Activated T-cell treated with anti-CD3 and anti-CD28 coated beads for 48 hours (primary cell): ENCODE data around the gene LNP1.
"Not testable (repeated sequence)": the region's sequence is repeated elsewhere in the genome, so short reads cannot be mapped to it uniquely, and the experiment has no call there.

Experiments used
- DNase-seq: peaks from one replicate; pipeline ENCODE4 v3.0.0-alpha.2; 2020; ENCODE audit warnings: low read depth

LNP1 gene

GRCh38 chr3:100400780-100401673, at the start of gene LNP1, which contains the start of gene TOMM70:
TSS of gene LNP1 (plus strand) at chr3:100401539. CDS start at chr3:100429730, 28,191 bp downstream.
TSS of gene TOMM70 (minus strand) at chr3:100401089. CDS start at chr3:100400949, 140 bp downstream.
- peak; percentile 91 for DNase-seq

GRCh38 chr3:100351770-100352169, 49.6 kb upstream of the LNP1 start:
- DNase-seq = not testable (repeated sequence)

- DNase-seq = no peak
Observed at GRCh38 chr3:100352296-100353231, 48.8 kb upstream of the LNP1 start.

GRCh38 chr3:100354850-100355249, 46.5 kb upstream of the LNP1 start:
- no peak for DNase-seq

- DNase-seq = no peak
Observed at GRCh38 chr3:100358413-100358812, 42.9 kb upstream of the LNP1 start.

GRCh38 chr3:100359035-100359434, 42.3 kb upstream of the LNP1 start:
- DNase-seq = no peak

- no peak for DNase-seq
Observed at GRCh38 chr3:100360757-100361496, 40.4 kb upstream of the LNP1 start.

- no peak for DNase-seq
Observed at GRCh38 chr3:100361897-100362296, 39.4 kb upstream of the LNP1 start.

- no peak for DNase-seq
Observed at GRCh38 chr3:100364421-100364820, 36.9 kb upstream of the LNP1 start.

GRCh38 chr3:100366424-100366823, 34.9 kb upstream of the LNP1 start:
- no peak for DNase-seq

- DNase-seq = no peak
Observed at GRCh38 chr3:100368441-100368840, 32.9 kb upstream of the LNP1 start.

- DNase-seq = no peak
Observed at GRCh38 chr3:100370756-100371155, 30.6 kb upstream of the LNP1 start.

- no peak for DNase-seq
Observed at GRCh38 chr3:100374521-100374920, 26.8 kb upstream of the LNP1 start.

- DNase-seq = no peak
Observed at GRCh38 chr3:100376301-100376700, 25.0 kb upstream of the LNP1 start.

GRCh38 chr3:100384733-100385525, 16.4 kb upstream of the LNP1 start:
- DNase-seq = no peak

GRCh38 chr3:100386437-100387074, 14.8 kb upstream of the LNP1 start:
- no peak for DNase-seq

- no peak for DNase-seq
Observed at GRCh38 chr3:100389025-100389424, 12.3 kb upstream of the LNP1 start.

GRCh38 chr3:100395679-100396431, 5.5 kb upstream of the LNP1 start:
- no peak for DNase-seq

- no peak for DNase-seq
Observed at GRCh38 chr3:100396967-100397366, 4.4 kb upstream of the LNP1 start.
